SK-N-MC (cell line): ENCODE measurements around the gene MYO1G.

Experiments used
- EZH2 ChIP-seq: fragments of 200-600 bp; sonication (generic); IDR thresholded peaks from one replicate; pipeline ENCODE4 v1.6.1; 2017; ENCODE audit warnings: antibody characterized with exemption
- POLR2AphosphoS5 ChIP-seq: IDR thresholded peaks from 2 replicates; pipeline ENCODE4 v1.6.1; 2012; ENCODE audit warnings: mild to moderate bottlenecking, low read depth, low read length, borderline replicate concordance

DNA sequence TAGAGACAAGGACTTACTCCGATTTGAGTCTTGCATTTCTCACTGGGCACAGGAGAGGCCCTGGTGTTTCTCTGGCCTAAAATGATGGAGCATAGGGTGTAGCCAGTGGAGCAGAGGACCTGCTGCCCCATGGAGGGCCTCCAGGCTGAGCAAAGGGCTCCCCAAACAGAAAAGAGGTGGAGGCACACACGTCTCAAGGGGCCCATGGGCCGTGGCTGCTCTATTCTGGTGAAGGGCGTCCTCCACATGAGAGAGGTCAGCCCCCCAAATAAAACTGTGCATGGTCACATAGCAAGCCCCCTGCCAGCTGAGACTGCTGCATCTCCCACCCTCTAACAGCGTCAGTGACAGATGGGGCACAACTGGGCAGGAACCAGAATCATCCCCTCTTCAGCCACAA is 41.4 kb downstream of the MYO1G start:
- TF ChIP-seq EZH2 = no peak
- TF ChIP-seq POLR2AphosphoS5 = no peak
